Activated CD8-positive, alpha-beta memory T cell treated with anti-CD3 and anti-CD28 coated beads, Interleukin-2, amount 50 U/mL, for 4 hours (primary cell): Measurements from ENCODE around the gene ABHD12.
A peak's percentile ranks its signal among the peaks of the same experiment; 100 is the strongest.

Source experiments
- DNase-seq: peaks from one replicate; pipeline ENCODE4 v3.0.0-alpha.2; 2020

ABHD12 gene

DNA sequence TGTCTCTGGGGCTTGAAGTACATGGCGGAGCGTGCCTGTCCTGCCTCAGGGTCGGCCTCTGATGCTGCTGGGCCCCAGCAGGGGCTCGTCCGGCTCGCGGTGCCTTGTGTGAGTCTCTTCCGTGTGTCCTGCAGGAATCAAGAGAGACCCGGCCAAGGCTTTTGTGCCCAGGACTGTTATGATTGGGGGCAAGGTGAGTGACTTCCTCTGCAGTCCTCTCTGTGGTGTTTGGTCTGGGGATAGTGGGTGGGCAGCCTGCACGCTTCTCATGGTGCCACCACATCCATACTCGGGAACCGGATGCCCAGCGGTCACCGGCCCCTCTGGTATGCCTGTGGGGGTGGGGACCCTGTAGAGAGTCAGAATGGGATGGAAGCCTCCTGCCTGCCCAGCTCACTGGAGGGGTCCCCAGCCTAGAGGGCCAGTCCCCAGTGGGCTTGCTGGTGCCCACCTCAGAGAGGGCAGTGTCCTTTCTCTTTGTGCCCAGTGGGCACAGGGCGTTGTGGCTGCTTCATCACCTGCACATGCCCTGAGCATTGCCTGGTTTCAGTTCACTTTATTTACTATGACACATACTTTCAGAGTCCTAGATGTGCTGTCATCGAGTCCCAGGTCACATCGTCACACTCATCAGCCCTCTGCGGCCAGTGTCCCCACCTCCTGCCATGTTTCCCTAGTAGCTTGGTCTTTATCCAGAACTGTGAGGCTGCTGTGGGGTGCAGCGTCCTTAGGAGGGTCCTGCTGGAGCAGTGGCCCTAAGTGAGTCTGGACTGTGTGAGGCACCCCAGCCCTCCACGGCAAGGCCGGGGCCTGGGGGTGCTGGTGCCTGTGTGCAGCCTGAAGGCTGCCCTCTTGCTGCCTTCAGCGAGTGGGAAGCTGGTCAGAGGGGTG is 102.1 kb downstream of the ABHD12 start:
- no peak for DNase-seq

DNA sequence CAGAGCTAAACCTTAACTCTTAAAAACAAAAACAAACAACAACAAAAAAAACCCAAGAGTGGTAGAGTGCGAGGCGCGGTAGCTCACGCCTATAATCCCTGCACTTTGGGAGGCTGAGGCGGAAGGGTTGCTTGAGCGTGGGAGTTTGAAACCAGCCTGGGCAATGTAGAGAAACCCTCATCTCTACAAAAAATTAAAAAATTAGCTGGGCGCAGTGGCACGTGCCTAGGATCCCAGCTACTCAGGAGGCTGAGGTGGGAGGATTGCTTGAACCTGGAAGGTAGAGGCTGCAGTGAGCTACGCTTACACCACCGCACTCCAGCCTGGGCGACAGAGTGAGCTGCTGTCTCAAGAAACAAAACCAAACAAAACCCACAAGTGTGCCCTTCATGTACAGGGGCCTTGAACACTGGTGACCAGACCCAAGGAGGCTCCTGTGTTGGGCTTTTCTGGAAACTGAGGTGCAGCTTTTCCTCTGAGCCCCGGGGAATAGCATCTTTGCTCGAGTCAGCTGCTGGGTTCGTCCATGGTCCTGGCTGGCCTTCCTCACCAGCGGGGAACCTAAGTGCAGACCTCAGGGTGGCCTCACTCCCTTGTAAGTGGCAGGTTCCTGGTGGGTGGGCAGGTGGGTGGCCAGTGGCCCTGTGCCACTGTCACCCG is 102.9 kb downstream of the ABHD12 start:
- DNase-seq, result peak; percentile 7

DNA sequence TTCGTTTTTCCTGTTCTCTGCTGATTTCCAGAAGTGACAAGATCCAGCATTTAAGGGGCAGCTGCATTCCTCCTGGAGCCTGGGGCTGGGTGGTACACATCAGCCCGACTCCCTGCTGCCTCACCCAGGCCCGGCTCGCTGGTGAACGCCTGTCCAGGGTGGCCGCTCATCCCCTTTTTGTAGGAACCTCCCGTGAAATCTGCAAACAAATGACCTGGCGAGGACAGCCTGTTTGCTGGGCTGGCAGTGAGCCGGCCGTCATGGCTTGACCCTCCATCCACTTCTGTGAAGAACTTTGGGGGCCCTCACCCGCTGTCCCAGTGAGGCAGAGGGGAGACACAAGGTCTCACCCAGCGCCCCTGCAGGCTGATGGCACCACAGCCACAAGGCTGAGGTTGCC is 103.7 kb downstream of the ABHD12 start:
- peak; percentile 11 for DNase-seq

DNA sequence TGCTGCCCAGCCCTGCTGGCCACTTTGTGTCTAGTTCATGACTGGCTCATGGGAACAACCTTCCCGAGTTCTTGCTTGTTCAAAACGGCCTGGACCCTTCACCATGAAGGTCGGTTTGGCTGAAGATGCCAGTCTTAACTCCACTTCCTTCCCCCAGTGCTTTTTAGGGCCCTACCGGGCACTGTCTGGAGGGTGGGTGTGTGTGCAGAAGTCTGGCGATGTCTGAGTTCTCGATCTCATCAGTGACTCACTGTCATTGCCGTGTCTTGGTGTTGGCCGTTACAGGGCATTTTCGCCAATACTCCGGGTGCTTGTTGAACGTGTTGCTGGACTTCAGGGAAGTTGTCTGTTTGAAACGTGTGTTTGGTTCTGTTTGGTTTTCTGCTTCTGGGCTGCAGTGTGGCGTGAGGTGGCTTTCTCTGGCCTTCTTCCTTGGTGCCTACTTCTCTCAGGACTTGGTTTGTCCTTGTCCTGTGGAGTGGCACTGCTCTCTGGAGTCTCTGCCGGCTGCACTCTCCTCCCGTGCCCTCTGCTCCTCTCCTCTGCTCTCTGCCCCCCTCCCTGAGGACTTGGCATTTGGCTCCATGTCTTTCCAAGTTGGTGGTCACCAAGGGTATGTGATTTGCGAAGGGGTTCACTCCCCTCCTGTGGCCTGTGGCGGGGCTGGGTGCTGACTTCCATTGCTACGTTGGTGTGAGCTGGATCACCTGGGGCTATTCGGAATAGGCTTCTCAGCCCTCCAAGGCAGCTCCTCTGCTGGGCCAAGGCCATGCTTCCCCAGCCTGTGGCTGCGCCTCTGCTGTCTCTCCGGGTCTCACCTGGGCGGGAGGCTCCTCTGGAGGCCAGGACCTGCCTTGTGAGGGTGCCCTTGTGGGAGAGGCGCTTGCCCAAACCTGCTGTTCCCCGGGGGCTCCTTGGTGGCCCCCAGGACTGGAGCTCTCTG is 104.5 kb downstream of the ABHD12 start:
- peak; percentile 11 for DNase-seq

DNA sequence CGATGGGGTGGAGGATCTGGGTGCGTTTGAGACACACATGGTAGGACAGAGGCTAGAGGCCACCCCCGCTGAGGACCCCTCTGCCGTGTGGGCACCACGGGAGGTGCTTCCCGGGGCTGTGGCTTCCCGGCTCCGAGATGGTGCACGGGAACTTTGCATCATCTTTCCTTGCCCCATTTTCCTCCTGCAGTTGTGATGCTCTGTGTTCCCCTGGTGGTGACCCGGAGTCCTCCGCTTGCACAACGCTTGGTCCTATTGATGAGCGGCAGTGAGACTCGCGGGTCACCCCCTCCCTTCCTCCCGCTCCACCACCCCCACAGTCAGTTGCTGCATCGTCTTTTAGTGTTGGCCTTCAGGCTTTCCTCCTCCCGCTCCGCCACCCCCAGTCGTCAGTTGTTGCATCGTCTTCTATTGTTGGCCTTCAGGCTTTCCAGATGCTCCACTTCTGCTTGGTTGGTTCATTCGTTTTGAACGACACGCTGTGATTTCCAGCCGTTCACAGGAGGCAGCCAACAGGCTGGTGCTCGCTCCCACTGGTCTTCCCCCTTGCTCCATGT is 105.5 kb downstream of the ABHD12 start:
- peak; percentile 4 for DNase-seq

DNA sequence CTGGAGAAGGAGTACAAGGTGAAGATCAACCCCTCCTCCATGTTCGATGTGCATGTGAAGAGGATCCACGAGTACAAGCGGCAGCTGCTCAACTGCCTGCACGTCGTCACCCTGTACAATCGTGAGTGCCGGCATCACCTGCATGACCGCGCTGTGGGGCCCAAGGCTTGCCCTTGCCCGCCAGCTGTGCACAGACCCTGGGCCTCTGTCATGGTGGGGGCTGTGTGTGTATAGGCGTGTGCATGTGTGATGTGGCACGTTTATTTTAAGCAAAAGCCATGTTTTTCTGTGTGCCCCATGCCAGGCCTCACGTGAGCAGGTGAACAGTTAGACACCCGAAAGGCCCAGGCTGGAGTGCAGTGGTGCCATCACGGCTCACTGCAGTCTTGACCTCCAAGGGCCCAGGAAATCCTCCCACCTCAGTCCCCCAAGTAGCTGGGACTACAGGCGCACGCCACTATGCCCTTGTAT is 106.5 kb downstream of the ABHD12 start:
- DNase-seq, result peak; percentile 9

DNA sequence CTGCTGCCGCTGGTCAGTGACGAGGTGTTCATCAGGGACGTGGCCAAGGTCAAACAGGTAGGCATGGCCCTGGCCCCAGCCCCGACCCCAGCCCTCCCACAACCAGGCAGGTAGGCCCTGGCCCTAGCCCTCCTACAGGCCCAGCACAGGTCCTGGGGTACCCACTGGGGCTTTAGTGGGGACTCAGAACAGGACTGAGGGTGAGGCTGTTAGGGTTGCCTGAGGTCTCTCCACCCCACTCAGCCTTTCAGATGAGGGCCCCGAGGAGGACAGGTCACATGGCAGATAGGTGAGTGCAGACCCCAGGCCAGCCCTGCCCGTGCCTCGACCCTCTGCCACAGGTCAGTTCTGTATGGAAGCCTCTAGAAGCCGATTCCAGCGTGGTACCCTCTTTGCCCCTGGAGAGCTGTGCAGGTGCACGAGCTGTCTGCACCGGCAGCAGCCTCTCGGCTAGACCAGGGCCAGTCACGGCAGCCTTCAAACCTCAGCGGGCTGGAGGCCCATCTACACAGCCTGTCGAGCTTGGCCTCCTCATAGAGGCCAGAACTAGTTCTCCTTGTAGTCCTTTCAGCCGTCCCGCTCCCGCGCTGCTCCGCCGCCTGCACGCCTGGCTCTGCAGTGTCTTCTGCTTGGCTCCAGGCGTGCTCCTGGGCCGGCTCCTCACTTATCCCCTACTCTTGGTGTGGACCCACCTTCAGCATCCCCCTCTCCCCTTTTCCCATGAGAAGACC is 107.2 kb downstream of the ABHD12 start:
- DNase-seq, result peak; percentile 11

DNA sequence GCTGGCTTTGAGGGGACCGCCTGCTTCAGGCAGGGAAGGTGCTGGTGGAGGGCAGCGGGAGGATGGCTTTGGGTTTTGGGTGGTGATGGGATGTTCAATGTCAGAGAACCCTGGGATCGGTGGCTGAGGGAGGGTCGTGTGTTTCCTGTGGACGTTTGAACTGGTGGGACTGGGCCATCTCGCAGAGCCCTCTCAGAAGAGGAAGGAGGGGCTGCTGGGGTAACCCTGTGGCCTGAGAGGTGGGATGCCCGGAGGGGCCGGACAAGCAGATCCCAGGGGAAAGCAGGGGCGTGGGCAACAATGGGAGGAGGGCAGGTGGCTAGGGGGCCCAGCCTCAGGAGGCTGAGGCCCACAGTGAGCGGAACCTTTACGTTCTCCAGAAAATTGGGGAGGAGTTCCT is 107.8 kb downstream of the ABHD12 start:
- DNase-seq, result peak; percentile 6

DNA sequence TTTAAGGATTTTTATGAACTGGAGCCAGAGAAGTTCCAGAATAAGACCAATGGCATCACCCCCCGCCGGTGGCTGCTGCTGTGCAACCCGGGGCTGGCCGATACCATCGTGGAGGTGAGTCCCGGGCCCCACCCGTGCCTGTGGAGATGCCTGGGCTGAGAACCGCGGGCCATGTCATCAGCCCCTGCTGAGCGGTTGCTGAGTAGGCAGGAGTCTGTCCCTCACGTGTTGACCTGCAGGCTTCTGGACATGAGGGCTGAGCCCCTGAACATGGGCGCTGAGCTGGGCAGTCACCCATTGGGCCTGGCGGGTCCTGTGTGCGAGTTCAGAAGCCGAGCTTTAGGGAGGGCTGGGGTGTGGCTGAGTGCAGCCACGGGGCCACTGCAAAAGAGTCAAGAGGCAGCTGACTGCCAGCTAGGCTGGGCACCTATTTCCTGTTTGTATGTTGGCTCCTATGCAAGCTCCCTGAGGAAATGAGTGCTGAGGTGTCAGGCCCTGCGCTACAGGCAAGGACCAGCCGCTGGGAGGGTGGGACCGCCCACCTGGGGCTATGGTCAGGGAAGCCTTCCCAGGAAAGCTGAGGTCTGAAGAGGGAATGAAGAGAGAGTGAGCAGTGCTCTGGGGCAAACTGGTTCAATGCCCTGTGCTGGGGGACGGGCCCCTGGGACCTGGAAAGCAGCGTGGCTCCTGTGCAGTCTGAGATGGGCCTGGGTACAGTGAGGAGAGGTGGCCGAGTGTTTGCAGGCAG is 108.4 kb downstream of the ABHD12 start:
- peak; percentile 12 for DNase-seq

DNA sequence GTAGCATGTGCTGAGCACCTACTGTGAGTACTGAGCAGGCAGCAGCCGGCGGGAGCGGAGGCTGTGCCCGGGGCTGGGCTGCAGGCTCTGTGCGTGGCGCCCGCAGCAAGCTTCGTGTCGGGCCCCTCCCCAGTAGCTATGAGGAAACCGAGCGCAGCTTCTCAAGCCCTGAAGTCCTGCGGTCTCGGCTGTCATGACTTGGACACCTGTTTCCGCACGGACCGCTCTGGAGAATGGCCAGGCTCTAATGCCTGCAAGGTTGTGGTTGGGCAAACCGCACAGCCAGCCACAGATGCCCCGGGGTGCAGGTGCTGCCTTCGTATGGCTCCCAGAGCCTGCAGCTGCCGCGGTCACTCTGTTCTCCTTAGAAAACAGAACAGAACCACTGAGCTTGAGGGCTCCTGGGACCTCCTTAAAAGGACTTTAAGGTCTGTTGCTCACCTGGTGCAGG is 109.1 kb downstream of the ABHD12 start:
- DNase-seq, result peak; percentile 10

DNA sequence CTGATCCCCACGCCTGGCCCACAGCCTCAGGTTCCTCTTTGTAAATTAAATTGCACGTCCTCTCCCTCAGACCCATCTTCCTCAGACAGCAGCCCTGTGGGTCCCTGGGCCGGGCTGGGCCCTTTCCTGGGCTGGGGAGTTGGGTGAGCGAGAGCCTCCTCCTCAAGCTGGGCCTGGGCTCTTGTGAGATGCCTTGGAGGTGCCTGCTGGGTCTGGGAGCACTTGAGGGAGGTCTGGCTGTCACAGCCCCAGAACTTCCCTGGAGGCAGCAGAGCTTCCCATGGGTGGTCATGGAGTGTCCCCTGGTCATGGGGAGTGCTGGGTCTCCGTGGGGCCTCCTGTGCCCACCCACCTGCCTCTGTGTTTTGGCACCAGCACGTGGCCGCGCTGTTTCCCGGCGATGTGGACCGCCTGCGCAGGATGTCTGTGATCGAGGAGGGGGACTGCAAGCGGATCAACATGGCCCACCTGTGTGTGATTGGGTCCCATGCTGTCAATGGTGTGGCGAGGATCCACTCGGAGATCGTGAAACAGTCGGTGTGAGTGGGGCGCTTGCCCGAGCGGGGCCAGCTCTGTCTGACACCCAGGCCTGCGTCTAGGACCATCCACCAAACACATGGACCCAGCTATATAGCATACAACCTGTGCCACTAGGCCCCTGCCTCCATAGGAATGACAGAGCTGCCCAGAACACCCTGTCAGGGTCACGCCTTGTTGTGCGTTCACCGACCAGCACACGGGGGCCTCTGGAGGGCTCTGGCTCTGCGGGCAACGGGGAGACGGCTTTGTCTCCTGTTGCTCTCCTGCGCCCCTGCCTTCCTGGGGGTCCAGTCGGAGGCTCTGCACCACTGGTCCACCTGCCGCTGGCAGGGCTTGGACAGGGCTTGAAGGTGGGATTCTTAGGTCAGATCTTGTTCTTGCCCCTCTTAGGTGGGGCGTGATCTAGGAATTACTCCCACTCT is 109.8 kb downstream of the ABHD12 start:
- peak; percentile 6 for DNase-seq

DNA sequence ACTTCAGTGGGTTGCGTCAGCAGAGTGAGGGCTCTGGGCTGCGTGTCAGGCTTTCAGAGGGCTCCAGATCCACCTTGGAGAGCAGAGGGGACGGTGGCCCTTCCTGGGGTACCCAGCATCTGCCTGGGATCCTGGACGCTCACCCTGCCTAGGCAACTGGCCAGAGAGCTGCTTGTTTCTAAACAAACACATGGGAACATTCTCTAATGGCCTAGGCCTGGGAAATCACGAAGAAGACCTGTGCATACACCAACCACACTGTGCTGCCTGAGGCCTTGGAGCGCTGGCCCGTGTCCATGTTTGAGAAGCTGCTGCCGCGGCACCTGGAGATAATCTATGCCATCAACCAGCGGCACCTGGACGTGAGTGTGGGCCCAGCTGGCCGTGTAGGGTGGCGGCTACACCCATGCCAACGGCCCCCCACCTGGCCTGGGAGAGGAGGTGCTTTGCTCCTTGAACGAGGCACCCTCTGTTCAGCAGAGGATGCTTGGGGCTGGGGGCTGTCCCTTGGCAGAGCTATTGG is 110.5 kb downstream of the ABHD12 start:
- peak; percentile 7 for DNase-seq

DNA sequence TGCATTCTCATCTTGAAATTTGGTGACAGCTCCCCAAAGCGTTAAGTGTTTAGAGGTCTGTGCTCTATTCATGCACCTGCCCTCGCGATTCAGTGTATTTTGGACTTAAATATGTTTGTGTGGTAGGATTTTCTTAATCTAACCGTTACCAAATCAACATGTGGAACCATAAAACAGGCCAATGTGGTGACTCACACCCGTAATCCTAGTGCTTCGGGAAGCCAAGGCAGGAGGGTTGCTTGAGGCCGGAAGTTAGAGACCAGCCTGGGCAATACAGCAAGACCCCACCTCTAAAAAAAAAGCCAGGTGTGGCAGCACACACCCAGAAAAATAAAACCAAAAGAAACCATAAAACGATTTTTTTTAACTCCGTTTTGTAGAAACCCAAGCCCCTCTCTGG is 111.2 kb downstream of the ABHD12 start:
- no peak for DNase-seq

DNA sequence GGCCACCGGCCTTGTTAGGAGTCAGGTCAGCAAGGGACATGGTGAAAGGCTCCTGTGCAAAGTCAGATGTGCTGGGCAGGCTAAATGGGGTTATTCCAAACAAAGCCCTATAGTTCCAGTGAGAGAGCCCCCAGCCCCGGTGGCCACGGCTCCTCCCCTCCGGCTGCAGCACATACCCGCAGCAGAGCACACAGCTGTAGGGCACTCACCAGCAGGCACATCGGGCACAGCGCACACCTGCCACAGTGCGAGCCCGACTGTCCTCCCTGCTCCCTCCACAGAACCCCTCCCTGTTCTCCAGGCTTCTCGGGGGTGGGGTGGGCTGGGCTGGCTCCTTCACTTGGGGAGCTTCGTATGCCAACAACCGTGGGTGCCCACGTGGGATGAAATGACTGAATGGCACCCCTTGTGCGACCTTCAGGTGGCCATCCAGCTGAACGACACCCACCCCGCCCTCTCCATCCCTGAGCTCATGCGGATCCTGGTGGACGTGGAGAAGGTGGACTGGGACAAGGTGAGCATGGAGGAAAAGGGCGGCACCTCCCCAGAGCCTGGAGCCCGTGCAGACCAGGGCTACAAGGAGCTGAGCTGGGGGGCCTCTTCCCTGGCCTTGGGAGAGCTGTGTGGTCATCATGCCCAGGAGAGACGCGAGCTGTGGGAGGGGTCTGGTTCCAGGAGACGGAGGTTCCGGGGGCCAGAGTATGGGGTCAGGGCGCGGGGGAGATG is 111.8 kb downstream of the ABHD12 start:
- peak; percentile 4 for DNase-seq

DNA sequence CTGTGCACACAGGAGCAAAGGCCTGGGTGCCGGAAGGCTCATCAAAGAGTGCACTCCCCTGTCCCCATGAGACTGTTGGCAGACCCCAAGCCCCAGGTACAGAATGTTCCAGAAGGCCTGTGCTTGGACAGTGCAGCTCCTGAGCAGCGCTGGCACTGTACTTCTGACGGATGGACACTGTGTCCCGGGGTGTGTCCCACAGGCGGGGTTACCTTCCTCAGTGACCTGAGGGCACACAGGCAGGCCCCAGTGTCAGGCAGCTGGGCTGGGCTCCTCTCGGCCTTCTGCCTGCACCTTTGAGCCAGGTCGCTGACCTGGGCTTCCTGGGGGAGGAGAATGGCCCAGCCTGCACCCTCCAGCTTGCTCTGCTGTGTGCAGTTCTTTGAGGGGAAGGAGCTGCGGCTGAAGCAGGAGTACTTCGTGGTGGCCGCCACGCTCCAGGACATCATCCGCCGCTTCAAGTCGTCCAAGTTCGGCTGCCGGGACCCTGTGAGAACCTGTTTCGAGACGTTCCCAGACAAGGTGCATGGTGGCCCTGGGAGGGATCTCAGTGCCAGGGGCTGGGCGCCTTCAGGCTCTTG is 112.6 kb downstream of the ABHD12 start:
- peak; percentile 7 for DNase-seq

DNA sequence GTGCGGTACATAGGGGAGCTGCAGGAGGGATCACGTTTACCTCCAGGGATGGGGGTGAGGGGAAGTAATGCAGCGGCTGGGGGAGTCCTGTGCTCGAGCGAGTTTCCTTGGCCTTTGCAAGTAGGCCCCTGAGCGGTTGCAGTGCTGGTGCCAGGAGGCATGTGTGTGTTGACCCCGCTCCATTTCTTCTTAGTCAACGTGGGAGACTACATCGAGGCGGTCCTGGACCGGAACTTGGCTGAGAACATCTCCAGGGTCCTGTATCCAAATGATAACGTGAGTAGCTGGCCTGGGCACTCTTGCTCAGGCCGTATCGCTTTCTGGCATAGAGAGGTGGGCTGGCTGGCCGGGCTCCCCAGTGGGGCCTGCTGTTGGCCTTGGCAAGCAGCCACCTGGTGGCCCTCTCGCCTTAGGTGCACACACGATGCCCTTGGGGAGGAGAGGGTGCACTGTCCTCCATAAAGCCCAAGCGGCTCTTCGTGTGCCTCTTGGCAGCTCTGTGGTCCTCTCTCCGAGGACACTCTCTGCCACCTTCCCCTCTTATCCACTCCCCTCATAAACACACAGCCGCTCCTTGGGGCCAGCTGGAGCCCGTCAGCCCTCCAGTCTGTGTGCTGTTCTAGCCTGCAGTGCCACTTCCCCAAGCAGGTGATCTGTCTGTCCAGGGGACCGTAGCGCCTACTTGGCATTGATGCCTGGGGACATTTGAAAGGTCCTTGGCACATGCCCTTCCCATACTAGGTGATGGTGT is 113.4 kb downstream of the ABHD12 start:
- DNase-seq, result peak; percentile 10

DNA sequence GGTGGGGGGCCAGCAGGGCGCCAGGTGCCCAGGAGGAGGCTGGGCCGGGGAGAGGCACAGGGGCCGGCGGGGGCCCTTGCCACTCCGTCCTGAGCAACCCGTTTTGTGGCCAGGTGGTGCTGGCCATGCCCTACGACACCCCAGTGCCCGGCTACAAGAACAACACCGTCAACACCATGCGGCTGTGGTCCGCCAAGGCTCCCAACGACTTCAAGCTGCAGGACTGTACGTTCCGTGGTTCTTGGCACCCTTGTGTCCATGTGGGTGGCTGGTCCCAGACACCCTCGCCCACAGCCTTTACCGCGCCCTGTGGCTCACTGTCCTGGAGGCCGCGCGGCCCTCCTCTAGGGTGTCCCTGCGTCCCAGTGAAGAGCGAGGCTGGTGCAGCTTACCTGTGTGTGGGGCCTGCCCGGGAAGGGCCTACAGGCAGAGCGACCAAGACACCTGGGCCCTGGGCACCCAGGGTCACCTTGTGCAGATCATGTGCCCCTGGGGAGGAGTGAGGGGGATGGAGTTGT is 114.0 kb downstream of the ABHD12 start:
- DNase-seq, result peak; percentile 11
